Skeletal muscle satellite cell (primary cell): ENCODE data around the gene MCM5.
"Not testable (repeated sequence)": the region's sequence is repeated elsewhere in the genome, so short reads cannot be mapped to it uniquely, and the experiment has no call there.

Experiments
- H3K27me3 ChIP-seq: 2 replicates; pipeline ENCODE4 v1.7.0; 2013; ENCODE audit warnings: low read length; ENCODE audit not compliant: control insufficient read depth, insufficient read depth
- H3K36me3 ChIP-seq: 2 replicates; pipeline ENCODE4 v1.7.0; 2013; ENCODE audit warnings: mild to moderate bottlenecking, control low read depth, low read length; ENCODE audit not compliant: insufficient read depth
- H3K4me1 ChIP-seq: 2 replicates; pipeline ENCODE4 v1.7.0; 2013; ENCODE audit warnings: low read length; ENCODE audit not compliant: control insufficient read depth, insufficient read depth
- H3K4me2 ChIP-seq: 2 replicates; pipeline ENCODE4 v1.7.0; 2013; ENCODE audit warnings: mild to moderate bottlenecking, low read length
- H3K4me3 ChIP-seq: 2 replicates; pipeline ENCODE4 v1.7.0; 2013; ENCODE audit warnings: low read length
- H3K9ac ChIP-seq: 2 replicates; pipeline ENCODE4 v1.7.0; 2013; ENCODE audit warnings: mild to moderate bottlenecking, low read depth, low read length, moderate library complexity
- H3K9me3 ChIP-seq: replicated peaks from 2 replicates; pipeline ENCODE4 v1.7.0; 2013; ENCODE audit warnings: mild to moderate bottlenecking, control low read depth, low read length

Gene MCM5

GRCh38 chr22:35394810-35395563 lies 5.0 kb upstream of the MCM5 start:
- Histone ChIP-seq H3K9me3 (no peaks in the 10 kb centered on the region), H3K9ac (no peak overlapping the region), H3K4me3 (no peak overlapping the region), H3K4me2 (no peak overlapping the region), H3K4me1 (peaks cover 18% of the 10 kb centered on the region), H3K36me3 (peaks cover 39% of the 10 kb centered on the region), H3K27me3 (no peaks in the 10 kb centered on the region)

GRCh38 chr22:35396622-35397021 lies 3.3 kb upstream of the MCM5 start:
- not testable (repeated sequence) for H3K4me2 ChIP-seq, H3K9me3 ChIP-seq, H3K27me3 ChIP-seq, H3K4me3 ChIP-seq, H3K9ac ChIP-seq
- Histone ChIP-seq H3K36me3 (peaks cover 29% of the 10 kb centered on the region), H3K4me1 (peaks cover 24% of the 10 kb centered on the region)

- peaks cover 24% of the 10 kb centered on the region for H3K4me1 ChIP-seq
- H3K9ac ChIP-seq: no peak overlapping the region
Measured at GRCh38 chr22:35397095-35397904, 2.6 kb upstream of the MCM5 start.

GRCh38 chr22:35398591-35398973 lies 1.4 kb upstream of the MCM5 start:
- no peak overlapping the region for H3K4me2 ChIP-seq
- peaks cover 18% of the 10 kb centered on the region for H3K36me3 ChIP-seq
- peaks cover 16% of the 10 kb centered on the region for H3K4me1 ChIP-seq
- H3K4me3 ChIP-seq: no peak overlapping the region
- H3K9ac ChIP-seq: no peak overlapping the region
- H3K27me3 ChIP-seq: no peaks in the 10 kb centered on the region
- H3K9me3 ChIP-seq: no peaks in the 10 kb centered on the region

More at GRCh38 chr22:35397095-35397904, 2.6 kb upstream of the MCM5 start:
- Histone ChIP-seq H3K9me3 (no peaks in the 10 kb centered on the region), H3K4me3 (no peak overlapping the region), H3K27me3 (no peaks in the 10 kb centered on the region), H3K4me2 (no peak overlapping the region), H3K36me3 (peaks cover 25% of the 10 kb centered on the region)

- H3K4me3 ChIP-seq: peak overlapping the region; percentile 94
- H3K9ac ChIP-seq: peak overlapping the region; percentile 92
- no peaks in the 10 kb centered on the region for H3K27me3 ChIP-seq
- peaks cover 10% of the 10 kb centered on the region for H3K4me1 ChIP-seq
- no peaks in the 10 kb centered on the region for H3K9me3 ChIP-seq
- H3K36me3 ChIP-seq: peaks cover 16% of the 10 kb centered on the region
- peak overlapping the region; percentile 92 for H3K4me2 ChIP-seq
Measured at GRCh38 chr22:35399114-35399677, 744 bp upstream of the MCM5 start.

GRCh38 chr22:35400501-35400790 lies 506 bp downstream of the MCM5 start:
- peaks cover 7% of the 10 kb centered on the region for H3K36me3 ChIP-seq
- no peaks in the 10 kb centered on the region for H3K9me3 ChIP-seq
- no peaks in the 10 kb centered on the region for H3K27me3 ChIP-seq
- peak overlapping the region; percentile 92 for H3K4me2 ChIP-seq
- H3K4me3 ChIP-seq: peak overlapping the region; percentile 94
- peaks cover 10% of the 10 kb centered on the region for H3K4me1 ChIP-seq
- peak overlapping the region; percentile 92 for H3K9ac ChIP-seq

- no peaks in the 10 kb centered on the region for H3K27me3 ChIP-seq
- no peaks in the 10 kb centered on the region for H3K9me3 ChIP-seq
- H3K4me3 ChIP-seq: no peak overlapping the region
- H3K4me2 ChIP-seq: peak overlapping the region; percentile 92
- peaks cover 10% of the 10 kb centered on the region for H3K4me1 ChIP-seq
- H3K9ac ChIP-seq: no peak overlapping the region
- peaks cover 11% of the 10 kb centered on the region for H3K36me3 ChIP-seq
Measured at GRCh38 chr22:35401863-35402262, 1.9 kb downstream of the MCM5 start.

- no peaks in the 10 kb centered on the region for H3K9me3 ChIP-seq
- H3K27me3 ChIP-seq: no peaks in the 10 kb centered on the region
- H3K4me3 ChIP-seq: no peak overlapping the region
- H3K36me3 ChIP-seq: peaks cover 24% of the 10 kb centered on the region
- H3K4me1 ChIP-seq: peaks cover 10% of the 10 kb centered on the region
- no peak overlapping the region for H3K9ac ChIP-seq
- no peak overlapping the region for H3K4me2 ChIP-seq
Measured at GRCh38 chr22:35403356-35403755, 3.4 kb downstream of the MCM5 start.

GRCh38 chr22:35404176-35404575 lies 4.2 kb downstream of the MCM5 start:
- Histone ChIP-seq H3K27me3 (no peaks in the 10 kb centered on the region), H3K4me3 (no peak overlapping the region), H3K36me3 (peaks cover 27% of the 10 kb centered on the region), H3K4me1 (peaks cover 9% of the 10 kb centered on the region), H3K9ac (no peak overlapping the region), H3K9me3 (no peaks in the 10 kb centered on the region), H3K4me2 (no peak overlapping the region)

- H3K4me2 ChIP-seq: no peak overlapping the region
- H3K27me3 ChIP-seq: no peaks in the 10 kb centered on the region
- no peak overlapping the region for H3K4me3 ChIP-seq
- peaks cover 48% of the 10 kb centered on the region for H3K36me3 ChIP-seq
- peaks cover 4% of the 10 kb centered on the region for H3K4me1 ChIP-seq
- H3K9ac ChIP-seq: no peak overlapping the region
- H3K9me3 ChIP-seq: no peaks in the 10 kb centered on the region
Measured at GRCh38 chr22:35406443-35406842, 6.5 kb downstream of the MCM5 start.

GRCh38 chr22:35407362-35407761 lies 7.4 kb downstream of the MCM5 start:
- H3K36me3 ChIP-seq: peaks cover 57% of the 10 kb centered on the region

More at GRCh38 chr22:35407362-35407761, 7.4 kb downstream of the MCM5 start:
- Histone ChIP-seq H3K4me1 (peaks cover 4% of the 10 kb centered on the region), H3K4me3 (no peak overlapping the region), H3K9ac (no peak overlapping the region), H3K27me3 (no peaks in the 10 kb centered on the region), H3K4me2 (no peak overlapping the region), H3K9me3 (no peaks in the 10 kb centered on the region)
